ENCODE data around the gene SLC22A17. TPM values are rescaled to one million over a fixed set of nuclear protein-coding genes. Genes with fewer than 3 reads are reported as not detected.

The SLC22A17 gene
- polyA plus RNA-seq, 1 donor from 2014 or later = 182 TPM

DNA sequence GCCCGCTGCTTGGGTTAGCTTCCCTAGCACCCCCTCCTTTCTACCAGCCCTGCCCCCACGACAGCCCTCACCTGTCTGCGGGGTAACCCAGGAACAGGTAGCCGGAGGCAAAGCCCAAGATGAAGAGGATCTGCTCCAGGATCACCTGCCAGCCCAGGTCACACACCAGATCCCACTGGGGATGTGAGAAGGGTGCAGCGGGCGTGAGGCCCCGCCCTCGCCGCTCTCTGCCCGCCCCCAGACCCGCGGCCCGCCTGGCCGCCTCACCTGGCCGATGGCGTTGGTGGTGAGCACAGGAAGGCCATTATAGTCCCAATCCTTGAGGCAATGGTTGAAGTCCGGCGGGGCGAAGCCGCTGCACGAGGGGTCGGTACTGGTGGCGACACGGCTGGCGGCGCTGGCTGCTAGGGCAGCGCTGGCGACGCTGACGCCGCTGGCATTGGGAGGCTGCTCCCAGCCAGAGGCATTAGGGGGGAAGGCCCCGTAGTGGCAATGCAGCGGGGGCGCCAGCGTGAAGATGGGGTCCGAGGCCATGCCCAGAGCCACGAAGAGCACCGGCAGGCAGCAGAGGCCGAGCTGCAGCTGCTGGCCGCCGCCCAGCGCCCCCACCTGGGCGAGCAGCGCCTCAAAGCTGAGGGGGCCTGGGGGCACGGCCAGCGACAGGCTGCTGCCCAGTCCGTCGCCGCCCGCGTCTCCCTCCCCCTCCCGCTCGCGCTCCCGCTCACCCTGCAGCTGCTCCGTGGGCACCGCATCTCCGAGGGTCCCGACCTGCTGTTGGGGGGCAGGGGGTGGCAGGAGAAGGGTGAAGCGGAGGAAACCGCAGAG, 794 bp downstream of the SLC22A17 start:
- peak overlapping the region; percentile 71 for H2AFZ ChIP-seq (ENCODE audit: low read depth, low read length)
- TF ChIP-seq EP300 (conservative IDR thresholded peaks at IDR 0.05; ENCODE audit: poor library complexity, severe bottlenecking) = no peak
- TF ChIP-seq, protein P1, sequence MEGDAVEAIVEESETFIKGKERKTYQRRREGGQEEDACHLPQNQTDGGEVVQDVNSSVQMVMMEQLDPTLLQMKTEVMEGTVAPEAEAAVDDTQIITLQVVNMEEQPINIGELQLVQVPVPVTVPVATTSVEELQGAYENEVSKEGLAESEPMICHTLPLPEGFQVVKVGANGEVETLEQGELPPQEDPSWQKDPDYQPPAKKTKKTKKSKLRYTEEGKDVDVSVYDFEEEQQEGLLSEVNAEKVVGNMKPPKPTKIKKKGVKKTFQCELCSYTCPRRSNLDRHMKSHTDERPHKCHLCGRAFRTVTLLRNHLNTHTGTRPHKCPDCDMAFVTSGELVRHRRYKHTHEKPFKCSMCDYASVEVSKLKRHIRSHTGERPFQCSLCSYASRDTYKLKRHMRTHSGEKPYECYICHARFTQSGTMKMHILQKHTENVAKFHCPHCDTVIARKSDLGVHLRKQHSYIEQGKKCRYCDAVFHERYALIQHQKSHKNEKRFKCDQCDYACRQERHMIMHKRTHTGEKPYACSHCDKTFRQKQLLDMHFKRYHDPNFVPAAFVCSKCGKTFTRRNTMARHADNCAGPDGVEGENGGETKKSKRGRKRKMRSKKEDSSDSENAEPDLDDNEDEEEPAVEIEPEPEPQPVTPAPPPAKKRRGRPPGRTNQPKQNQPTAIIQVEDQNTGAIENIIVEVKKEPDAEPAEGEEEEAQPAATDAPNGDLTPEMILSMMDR (IDR thresholded peaks at IDR 0.05; ENCODE audit: poor library complexity, severe bottlenecking) = peak; percentile 50
- peak overlapping the region; percentile 97 for H3K9ac ChIP-seq (ENCODE audit: low read length)
- no peaks in the 10 kb centered on the region for H3K36me3 ChIP-seq (ENCODE audit: insufficient read depth, low read length)
- no peaks in the 10 kb centered on the region for H3K79me2 ChIP-seq (replicated peaks; ENCODE audit: insufficient read depth, low read length)
- H3K4me2 ChIP-seq (ENCODE audit: low read length) = peak overlapping the region; percentile 87
- no peaks in the 10 kb centered on the region for H4K20me1 ChIP-seq (ENCODE audit: insufficient read depth)
- H3K4me3 ChIP-seq (ENCODE audit: low read length) = peak overlapping the region; percentile 99
- H3K27ac ChIP-seq (ENCODE audit: low read length) = peak overlapping the region; percentile 93
- H3K9me3 ChIP-seq (ENCODE audit: low read length) = no peaks in the 10 kb centered on the region
- no peaks in the 10 kb centered on the region for H3K9me2 ChIP-seq (ENCODE audit: insufficient read depth, low read length)
- no peaks in the 10 kb centered on the region for H3K27me3 ChIP-seq (ENCODE audit: insufficient read depth, low read depth, low read length)
- no peaks in the 10 kb centered on the region for H3F3A ChIP-seq (ENCODE audit: insufficient read depth, low read length, poor library complexity, severe bottlenecking)

DNA sequence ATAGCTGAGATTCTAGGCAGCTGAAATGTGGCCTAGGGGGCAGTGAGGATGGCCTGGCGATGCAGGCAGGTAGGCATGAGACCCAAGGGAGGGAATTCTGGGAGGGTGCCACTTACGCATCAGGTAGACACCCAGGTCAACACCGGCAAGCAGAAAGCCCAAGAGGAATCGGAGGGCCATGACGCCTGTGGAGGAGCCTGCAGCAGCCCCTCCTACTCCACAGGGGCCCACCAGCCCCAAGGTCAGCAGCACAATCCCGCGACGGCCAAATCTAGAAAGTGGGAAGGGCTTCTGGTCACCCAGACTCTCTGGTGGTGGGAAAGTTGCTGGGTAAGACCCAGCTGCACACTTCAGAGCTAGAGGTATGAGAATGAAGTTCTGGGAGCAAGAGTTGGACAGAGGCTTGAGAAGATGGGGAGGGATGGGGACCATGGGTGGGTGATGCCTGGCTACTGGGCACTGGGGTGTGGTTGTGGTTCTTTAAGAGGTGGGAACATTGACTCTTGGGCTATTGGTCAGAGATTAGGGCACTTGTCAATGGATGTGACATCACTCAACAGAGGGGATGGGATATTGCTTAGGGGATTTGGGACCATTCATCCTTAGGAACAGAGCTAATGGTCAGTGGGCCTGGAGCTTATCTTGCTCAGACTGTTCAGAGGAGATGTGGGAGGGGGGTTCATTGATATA, 3.4 kb downstream of the SLC22A17 start:
- Histone ChIP-seq H3K9ac (ENCODE audit: low read length) (no peak overlapping the region), H3F3A (ENCODE audit: insufficient read depth, low read length, poor library complexity, severe bottlenecking) (no peaks in the 10 kb centered on the region), H3K9me2 (ENCODE audit: insufficient read depth, low read length) (no peaks in the 10 kb centered on the region), H3K36me3 (ENCODE audit: insufficient read depth, low read length) (no peaks in the 10 kb centered on the region), H3K27me3 (ENCODE audit: insufficient read depth, low read depth, low read length) (no peaks in the 10 kb centered on the region), H3K4me2 (ENCODE audit: low read length) (no peak overlapping the region), H3K4me3 (ENCODE audit: low read length) (no peak overlapping the region), H3K79me2 (replicated peaks; ENCODE audit: insufficient read depth, low read length) (no peaks in the 10 kb centered on the region), H3K27ac (ENCODE audit: low read length) (no peak overlapping the region), H3K9me3 (ENCODE audit: low read length) (no peaks in the 10 kb centered on the region), H2AFZ (ENCODE audit: low read depth, low read length) (no peak overlapping the region), H4K20me1 (ENCODE audit: insufficient read depth) (no peaks in the 10 kb centered on the region)
- TF ChIP-seq TAF1 (IDR thresholded peaks at IDR 0.05; ENCODE audit: low read depth) (no peak), RAD21 (conservative IDR thresholded peaks at IDR 0.05) (no peak), EP300 (conservative IDR thresholded peaks at IDR 0.05; ENCODE audit: poor library complexity, severe bottlenecking) (no peak), POLR2AphosphoS5 (IDR thresholded peaks at IDR 0.05) (no peak), MXI1 (conservative IDR thresholded peaks at IDR 0.05; ENCODE audit: poor library complexity, severe bottlenecking) (no peak)
- TF ChIP-seq, protein P1 (IDR thresholded peaks at IDR 0.05; ENCODE audit: poor library complexity, severe bottlenecking) = no peak
- TF ChIP-seq, protein P2, sequence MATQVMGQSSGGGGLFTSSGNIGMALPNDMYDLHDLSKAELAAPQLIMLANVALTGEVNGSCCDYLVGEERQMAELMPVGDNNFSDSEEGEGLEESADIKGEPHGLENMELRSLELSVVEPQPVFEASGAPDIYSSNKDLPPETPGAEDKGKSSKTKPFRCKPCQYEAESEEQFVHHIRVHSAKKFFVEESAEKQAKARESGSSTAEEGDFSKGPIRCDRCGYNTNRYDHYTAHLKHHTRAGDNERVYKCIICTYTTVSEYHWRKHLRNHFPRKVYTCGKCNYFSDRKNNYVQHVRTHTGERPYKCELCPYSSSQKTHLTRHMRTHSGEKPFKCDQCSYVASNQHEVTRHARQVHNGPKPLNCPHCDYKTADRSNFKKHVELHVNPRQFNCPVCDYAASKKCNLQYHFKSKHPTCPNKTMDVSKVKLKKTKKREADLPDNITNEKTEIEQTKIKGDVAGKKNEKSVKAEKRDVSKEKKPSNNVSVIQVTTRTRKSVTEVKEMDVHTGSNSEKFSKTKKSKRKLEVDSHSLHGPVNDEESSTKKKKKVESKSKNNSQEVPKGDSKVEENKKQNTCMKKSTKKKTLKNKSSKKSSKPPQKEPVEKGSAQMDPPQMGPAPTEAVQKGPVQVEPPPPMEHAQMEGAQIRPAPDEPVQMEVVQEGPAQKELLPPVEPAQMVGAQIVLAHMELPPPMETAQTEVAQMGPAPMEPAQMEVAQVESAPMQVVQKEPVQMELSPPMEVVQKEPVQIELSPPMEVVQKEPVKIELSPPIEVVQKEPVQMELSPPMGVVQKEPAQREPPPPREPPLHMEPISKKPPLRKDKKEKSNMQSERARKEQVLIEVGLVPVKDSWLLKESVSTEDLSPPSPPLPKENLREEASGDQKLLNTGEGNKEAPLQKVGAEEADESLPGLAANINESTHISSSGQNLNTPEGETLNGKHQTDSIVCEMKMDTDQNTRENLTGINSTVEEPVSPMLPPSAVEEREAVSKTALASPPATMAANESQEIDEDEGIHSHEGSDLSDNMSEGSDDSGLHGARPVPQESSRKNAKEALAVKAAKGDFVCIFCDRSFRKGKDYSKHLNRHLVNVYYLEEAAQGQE (IDR thresholded peaks at IDR 0.05; ENCODE audit: borderline replicate concordance) = no peak
